ENCODE measurements around the gene SLC13A4.

DNA sequence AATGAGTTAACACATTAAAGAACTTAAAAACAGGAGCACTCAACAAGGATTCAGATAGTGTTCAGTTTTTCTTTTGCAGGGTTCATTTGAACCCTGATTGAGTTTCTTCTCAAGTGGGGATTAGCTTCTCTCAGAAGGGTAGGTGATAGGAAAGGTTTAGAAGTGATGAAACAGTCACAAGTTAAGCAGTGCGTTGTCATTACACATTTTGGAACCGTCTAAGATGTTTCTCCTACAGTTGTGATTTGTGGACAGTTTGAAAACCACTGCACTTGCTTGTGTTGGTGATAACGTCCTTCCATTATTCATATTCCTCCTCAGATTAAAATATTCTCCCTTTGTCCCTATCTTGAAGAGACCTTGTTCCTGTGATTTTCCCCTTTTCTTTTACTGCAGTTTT, 62.9 kb downstream of the SLC13A4 start:
- no peak for TF ChIP-seq POLR2A (IDR thresholded peaks at IDR 0.05)
- TF ChIP-seq, protein P1, sequence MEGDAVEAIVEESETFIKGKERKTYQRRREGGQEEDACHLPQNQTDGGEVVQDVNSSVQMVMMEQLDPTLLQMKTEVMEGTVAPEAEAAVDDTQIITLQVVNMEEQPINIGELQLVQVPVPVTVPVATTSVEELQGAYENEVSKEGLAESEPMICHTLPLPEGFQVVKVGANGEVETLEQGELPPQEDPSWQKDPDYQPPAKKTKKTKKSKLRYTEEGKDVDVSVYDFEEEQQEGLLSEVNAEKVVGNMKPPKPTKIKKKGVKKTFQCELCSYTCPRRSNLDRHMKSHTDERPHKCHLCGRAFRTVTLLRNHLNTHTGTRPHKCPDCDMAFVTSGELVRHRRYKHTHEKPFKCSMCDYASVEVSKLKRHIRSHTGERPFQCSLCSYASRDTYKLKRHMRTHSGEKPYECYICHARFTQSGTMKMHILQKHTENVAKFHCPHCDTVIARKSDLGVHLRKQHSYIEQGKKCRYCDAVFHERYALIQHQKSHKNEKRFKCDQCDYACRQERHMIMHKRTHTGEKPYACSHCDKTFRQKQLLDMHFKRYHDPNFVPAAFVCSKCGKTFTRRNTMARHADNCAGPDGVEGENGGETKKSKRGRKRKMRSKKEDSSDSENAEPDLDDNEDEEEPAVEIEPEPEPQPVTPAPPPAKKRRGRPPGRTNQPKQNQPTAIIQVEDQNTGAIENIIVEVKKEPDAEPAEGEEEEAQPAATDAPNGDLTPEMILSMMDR (IDR thresholded peaks at IDR 0.05 in 4 of 5, conservative IDR thresholded peaks at IDR 0.05 in 1 of 5), result no peak

Data from gastrocnemius medialis (tissue), 4 donors.